HG03520 (cell line): ENCODE measurements around the gene SCART1.
"Not testable (repeated sequence)": the region's sequence is repeated elsewhere in the genome, so short reads cannot be mapped to it uniquely, and the experiment has no call there.

ENCODE experiments used
- ATAC-seq: cut with Tn5 transposase; IDR thresholded peaks from one replicate; pipeline ENCODE4 v1.9.1; 2021; ENCODE audit warnings: mild to moderate bottlenecking, moderate library complexity; ENCODE audit not compliant: unreplicated experiment

SCART1 gene

GRCh38 chr10:133467286-133467911 is 13.7 kb downstream of the SCART1 start:
- ATAC-seq, result no peak

- ATAC-seq, result not testable (repeated sequence)
Measured at GRCh38 chr10:133469205-133469604, 15.5 kb downstream of the SCART1 start.

GRCh38 chr10:133471300-133472109 is 17.8 kb downstream of the SCART1 start:
- no peak for ATAC-seq

- ATAC-seq, result no peak
Measured at GRCh38 chr10:133473270-133473669, 19.5 kb downstream of the SCART1 start.

- no peak for ATAC-seq
Measured at GRCh38 chr10:133474027-133474426, 20.3 kb downstream of the SCART1 start.

- no peak for ATAC-seq
Measured at GRCh38 chr10:133474665-133475424, 21.1 kb downstream of the SCART1 start.

GRCh38 chr10:133475425-133475734 is 21.6 kb downstream of the SCART1 start:
- no peak for ATAC-seq

GRCh38 chr10:133475821-133476640 is 22.3 kb downstream of the SCART1 start:
- ATAC-seq, result no peak

- ATAC-seq, result no peak
Measured at GRCh38 chr10:133476641-133476990, 22.9 kb downstream of the SCART1 start.

- no peak for ATAC-seq
Measured at GRCh38 chr10:133481086-133481643, 27.4 kb downstream of the SCART1 start.

- no peak for ATAC-seq
Measured at GRCh38 chr10:133481657-133482056, 27.9 kb downstream of the SCART1 start.

GRCh38 chr10:133484818-133485217 is 31.1 kb downstream of the SCART1 start:
- no peak for ATAC-seq

- no peak for ATAC-seq
Measured at GRCh38 chr10:133487085-133487484, 33.3 kb downstream of the SCART1 start.

- no peak for ATAC-seq
Measured at GRCh38 chr10:133488354-133488753, 34.6 kb downstream of the SCART1 start.

- no peak for ATAC-seq
Measured at GRCh38 chr10:133489816-133490588, 36.3 kb downstream of the SCART1 start.

GRCh38 chr10:133493562-133493961 is 39.8 kb downstream of the SCART1 start:
- not testable (repeated sequence) for ATAC-seq

- ATAC-seq, result not testable (repeated sequence)
Measured at GRCh38 chr10:133497363-133497762, 43.6 kb downstream of the SCART1 start.

GRCh38 chr10:133499176-133499575 is 45.4 kb downstream of the SCART1 start:
- not testable (repeated sequence) for ATAC-seq

GRCh38 chr10:133500897-133501296 is 47.2 kb downstream of the SCART1 start:
- not testable (repeated sequence) for ATAC-seq

- ATAC-seq, result no peak
Measured at GRCh38 chr10:133509700-133510099, 56.0 kb downstream of the SCART1 start.
